Body of pancreas (tissue), 4 donors: ENCODE results near the gene RBM11.

Experiments used
- CTCF ChIP-seq, 7 experiments: fragments of 450-650 bp in 4 of 7; fragments of 200-600 bp in 3 of 7; sonication (generic) in 3 of 7; IDR thresholded peaks; one replicate each; pipeline ENCODE4 v1.5.1; 2016 to 2019; ENCODE audit warnings: antibody characterized with exemption in 7 of 7
- POLR2A ChIP-seq, 3 donors: fragments of 450-650 bp; IDR thresholded peaks; one replicate each; pipeline ENCODE4 v1.6.1; 2016; ENCODE audit warnings: antibody characterized with exemption in 3 of 3, mild to moderate bottlenecking in 2 of 3

DNA sequence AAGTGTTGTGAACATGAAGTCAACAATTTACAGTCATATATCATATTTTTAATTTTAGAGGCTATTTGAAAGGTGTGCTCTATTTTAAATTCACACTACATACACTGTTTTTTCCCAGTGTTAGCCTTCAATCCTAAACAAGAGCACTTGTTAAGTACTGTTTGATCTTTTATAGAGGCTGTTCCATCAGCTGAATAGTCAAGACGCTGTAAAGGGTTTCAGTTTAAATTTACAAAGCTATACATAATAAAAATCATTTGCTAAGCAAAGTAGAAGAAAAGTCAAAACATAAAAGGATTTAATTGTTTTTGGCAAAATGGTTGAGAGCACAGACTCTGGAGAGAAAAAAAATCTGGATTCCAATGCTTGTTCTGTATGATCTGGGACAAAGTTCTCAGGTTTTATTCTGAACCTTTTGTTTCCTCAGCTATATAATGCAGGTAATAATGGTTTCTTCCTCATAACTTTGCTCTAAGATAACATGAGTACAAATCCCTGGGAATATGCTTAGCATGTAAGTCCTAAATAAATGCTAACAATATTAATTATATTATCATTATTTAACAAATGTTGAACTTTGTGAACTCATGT, 44.3 kb downstream of the RBM11 start:
- TF ChIP-seq POLR2A (IDR thresholded peaks at IDR 0.05), result no peak
- no peak for TF ChIP-seq CTCF (IDR thresholded peaks at IDR 0.05)
